Bronchial epithelial cell (primary cell): Measurements from ENCODE around the gene PLIN4. TPM values are rescaled to one million over a fixed set of nuclear protein-coding genes. Genes with fewer than 3 reads are reported as not detected.

Experiments
- DNase-seq: peaks from one replicate; pipeline ENCODE4 v3.0.0-alpha.2; 2010; ENCODE audit warnings: low read depth
- FAIRE-seq: peaks from 2 replicates; lab custom pipeline; 2011; peaks lifted over from hg19 to GRCh38; lab: Jason Lieb, UNC
- H3K27me3 ChIP-seq: 2 replicates; pipeline ENCODE4 v1.5.1; 2011; ENCODE audit warnings: low read length; ENCODE audit not compliant: control insufficient read depth, insufficient read depth
- H3K36me3 ChIP-seq: 2 replicates; pipeline ENCODE4 v1.5.1; 2011; ENCODE audit warnings: low read length; ENCODE audit not compliant: control insufficient read depth, insufficient read depth
- H3K4me3 ChIP-seq: 2 replicates; pipeline ENCODE4 v1.5.1; 2011; ENCODE audit warnings: mild to moderate bottlenecking, low read depth, low read length, control low read depth
- total RNA-seq: library from RNA; depleted of rRNA; stranded (reverse); fragments of >200 nt; gene quantifications from 2 replicates; pipeline ENCODE4 v1.2.1, GENCODE V29; 2014
- TF ChIP-seq, protein P1 (sequence below): IDR thresholded peaks from 2 replicates; pipeline ENCODE4 v1.5.1; 2011; ENCODE audit warnings: mild to moderate bottlenecking, moderate library complexity, low read length, control low read depth, inconsistent platforms; ENCODE audit not compliant: insufficient read depth, severe bottlenecking

The PLIN4 gene
- total RNA-seq, 1 donor from 2014 or later = 4.7 TPM

DNA sequence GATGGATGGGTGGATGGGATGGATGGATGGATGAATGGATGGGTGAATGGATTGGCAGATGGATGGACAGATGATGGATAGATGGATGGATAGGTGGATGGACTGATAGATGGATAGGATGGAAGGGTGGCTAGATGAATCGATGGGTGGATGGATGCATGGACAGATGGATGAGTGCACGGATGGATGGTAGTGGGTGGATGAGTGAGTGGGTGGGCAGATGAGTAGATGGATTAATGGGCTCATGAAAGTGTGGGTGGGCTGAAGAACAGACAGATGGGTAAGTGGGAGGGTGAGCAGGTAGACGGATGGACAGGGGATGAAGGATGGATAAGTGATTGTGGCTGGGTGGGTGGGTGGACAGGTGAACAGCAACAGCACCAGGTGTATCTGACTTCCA is 35.5 kb upstream of the PLIN4 start:
- Histone ChIP-seq H3K4me3 (no peak overlapping the region), H3K27me3 (no peaks in the 10 kb centered on the region), H3K36me3 (no peaks in the 10 kb centered on the region)
- FAIRE-seq = no peak
- DNase-seq = no peak
- TF ChIP-seq, protein P1, sequence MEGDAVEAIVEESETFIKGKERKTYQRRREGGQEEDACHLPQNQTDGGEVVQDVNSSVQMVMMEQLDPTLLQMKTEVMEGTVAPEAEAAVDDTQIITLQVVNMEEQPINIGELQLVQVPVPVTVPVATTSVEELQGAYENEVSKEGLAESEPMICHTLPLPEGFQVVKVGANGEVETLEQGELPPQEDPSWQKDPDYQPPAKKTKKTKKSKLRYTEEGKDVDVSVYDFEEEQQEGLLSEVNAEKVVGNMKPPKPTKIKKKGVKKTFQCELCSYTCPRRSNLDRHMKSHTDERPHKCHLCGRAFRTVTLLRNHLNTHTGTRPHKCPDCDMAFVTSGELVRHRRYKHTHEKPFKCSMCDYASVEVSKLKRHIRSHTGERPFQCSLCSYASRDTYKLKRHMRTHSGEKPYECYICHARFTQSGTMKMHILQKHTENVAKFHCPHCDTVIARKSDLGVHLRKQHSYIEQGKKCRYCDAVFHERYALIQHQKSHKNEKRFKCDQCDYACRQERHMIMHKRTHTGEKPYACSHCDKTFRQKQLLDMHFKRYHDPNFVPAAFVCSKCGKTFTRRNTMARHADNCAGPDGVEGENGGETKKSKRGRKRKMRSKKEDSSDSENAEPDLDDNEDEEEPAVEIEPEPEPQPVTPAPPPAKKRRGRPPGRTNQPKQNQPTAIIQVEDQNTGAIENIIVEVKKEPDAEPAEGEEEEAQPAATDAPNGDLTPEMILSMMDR = no peak

DNA sequence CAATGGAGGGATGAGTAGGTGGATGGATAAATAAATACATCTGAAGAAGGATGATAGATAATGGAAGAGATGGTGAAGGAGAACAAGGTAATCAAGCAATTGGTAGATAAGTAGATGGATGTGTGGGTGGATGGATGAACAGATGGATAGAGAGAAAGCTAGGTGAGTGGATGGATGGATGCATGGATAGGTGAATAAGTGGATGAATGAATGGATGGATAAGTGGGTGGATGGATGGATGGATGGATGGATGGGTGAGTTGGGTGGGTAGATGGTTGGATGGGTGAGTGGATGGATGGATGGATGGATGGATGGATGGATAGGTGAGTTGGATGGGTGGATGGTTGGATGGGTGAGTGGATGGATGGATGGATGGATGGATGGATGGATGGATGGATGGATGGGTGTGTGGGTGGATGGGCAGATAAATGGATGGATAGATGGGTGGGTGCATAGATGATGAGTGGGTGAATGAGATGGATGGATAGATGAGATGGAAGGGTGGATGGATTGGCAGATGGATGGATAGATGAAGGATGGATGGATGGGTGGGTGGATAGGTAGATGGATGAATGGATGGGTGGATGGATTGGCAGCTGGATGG is 34.9 kb upstream of the PLIN4 start:
- no peak overlapping the region for H3K4me3 ChIP-seq
- FAIRE-seq = no peak
- H3K27me3 ChIP-seq = no peaks in the 10 kb centered on the region
- H3K36me3 ChIP-seq = no peaks in the 10 kb centered on the region
- DNase-seq = no peak
- TF ChIP-seq, protein P1 = no peak

GRCh38 chr19:4552525-4552819 is 34.2 kb upstream of the PLIN4 start:
- TF ChIP-seq, protein P1 = no peak
- FAIRE-seq = no peak

GRCh38 chr19:4550479-4551050 is 32.3 kb upstream of the PLIN4 start:
- TF ChIP-seq, protein P1 = no peak
- no peak for FAIRE-seq
- no peak for DNase-seq
- Histone ChIP-seq H3K27me3 (no peaks in the 10 kb centered on the region), H3K4me3 (no peak overlapping the region), H3K36me3 (no peaks in the 10 kb centered on the region)

More at GRCh38 chr19:4552525-4552819, 34.2 kb upstream of the PLIN4 start:
- Histone ChIP-seq H3K36me3 (no peaks in the 10 kb centered on the region), H3K27me3 (no peaks in the 10 kb centered on the region), H3K4me3 (no peak overlapping the region)
- DNase-seq = no peak

DNA sequence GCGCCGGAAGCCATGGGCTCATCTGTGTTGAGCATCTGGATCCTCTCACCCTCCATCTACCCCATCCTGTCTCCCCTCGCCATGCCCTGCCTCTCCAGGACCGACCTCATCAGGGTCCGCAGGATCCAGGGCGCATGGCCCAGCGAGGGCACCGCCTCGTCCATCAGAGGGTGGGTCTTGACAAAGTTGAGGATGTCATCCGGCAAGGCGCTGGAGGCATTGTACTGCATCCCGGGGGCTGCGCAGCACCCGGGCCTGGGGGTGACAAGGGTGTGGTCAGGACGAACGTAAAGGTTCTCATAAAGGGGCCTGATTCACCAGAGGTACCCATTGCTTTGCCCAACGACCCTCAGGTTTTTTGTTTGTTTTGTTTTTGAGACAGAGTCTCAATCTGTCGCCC is 31.7 kb upstream of the PLIN4 start:
- Histone ChIP-seq H3K4me3 (no peak overlapping the region), H3K27me3 (no peaks in the 10 kb centered on the region), H3K36me3 (no peaks in the 10 kb centered on the region)
- TF ChIP-seq, protein P1 = no peak
- FAIRE-seq = no peak
- no peak for DNase-seq

DNA sequence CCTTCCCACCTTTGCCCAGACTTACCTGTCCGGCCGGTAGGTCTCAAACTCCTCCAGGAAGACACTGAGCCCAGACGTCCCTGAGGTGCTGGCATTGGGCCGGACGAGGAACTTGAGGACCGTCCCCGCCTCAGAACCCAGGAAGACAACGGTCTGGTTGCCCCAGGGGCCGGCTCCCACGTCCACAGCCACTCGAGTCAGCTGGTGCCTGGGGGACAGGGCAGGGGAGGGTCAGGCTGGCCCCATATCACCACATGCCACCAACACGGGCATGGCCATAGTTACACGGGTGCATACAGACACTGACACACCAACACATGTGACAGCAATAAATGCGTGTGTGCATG is 29.9 kb upstream of the PLIN4 start:
- Histone ChIP-seq H3K27me3 (no peaks in the 10 kb centered on the region), H3K36me3 (no peaks in the 10 kb centered on the region), H3K4me3 (no peak overlapping the region)
- DNase-seq (no peak), FAIRE-seq (no peak)
- TF ChIP-seq, protein P1 = no peak
